HepG2 (cell line): ENCODE measurements around the gene EPHA4. TPM values are rescaled to one million over a fixed set of nuclear protein-coding genes. Genes with fewer than 3 reads are reported as not detected.

ENCODE experiments used
- BCLAF1 ChIP-seq: fragments of 450-650 bp; IDR thresholded peaks from 2 replicates; pipeline ENCODE4 v1.6.1; 2017; ENCODE audit warnings: mild to moderate bottlenecking
- FLYWCH1 ChIP-seq: sonication (generic); formaldehyde crosslinking; IDR thresholded peaks from 2 replicates; pipeline ENCODE4 v1.8.1; 2023; ENCODE audit warnings: mild to moderate bottlenecking, missing genetic modification reagents
- FOSL2 ChIP-seq: sonication (generic); formaldehyde crosslinking; IDR thresholded peaks from 2 replicates; pipeline ENCODE4 v1.4.0; 2020; ENCODE audit warnings: missing genetic modification reagents
- HBP1 ChIP-seq: IDR thresholded peaks from 2 replicates; pipeline ENCODE4 v1.6.1; 2016; ENCODE audit warnings: low read depth, control low read depth
- HNF1B ChIP-seq: sonication (generic); formaldehyde crosslinking; IDR thresholded peaks from 2 replicates; pipeline ENCODE4 v1.5.1; 2020; ENCODE audit warnings: mild to moderate bottlenecking, moderate library complexity, missing genetic modification reagents
- LCORL ChIP-seq, 2 experiments: fragments of 450-650 bp in 1 of 2; sonication (generic) in 1 of 2; formaldehyde crosslinking in 1 of 2; IDR thresholded peaks; 2 replicates each; pipeline versions ENCODE4 v1.5.0 to v1.6.1; 2017 to 2020; ENCODE audit warnings: antibody characterized with exemption in 1 of 2, missing genetic modification reagents in 1 of 2
- NFE2 ChIP-seq: sonication (generic); formaldehyde crosslinking; IDR thresholded peaks from 2 replicates; pipeline ENCODE4 v1.4.0; 2020; ENCODE audit warnings: missing genetic modification reagents
- NFYC ChIP-seq: IDR thresholded peaks from 2 replicates; pipeline ENCODE4 v1.6.1; 2016; ENCODE audit warnings: missing genetic modification reagents, missing compliant biosample characterization
- NR3C1 ChIP-seq: sonication (generic); formaldehyde crosslinking; IDR thresholded peaks from 2 replicates; pipeline ENCODE4 v1.4.0; 2020; ENCODE audit warnings: missing genetic modification reagents
- TRAFD1 ChIP-seq: sonication (generic); formaldehyde crosslinking; IDR thresholded peaks from 2 replicates; pipeline ENCODE4 v1.5.1; 2020; ENCODE audit warnings: missing genetic modification reagents, mild to moderate bottlenecking, borderline replicate concordance
- ZBTB7B ChIP-seq: sonication (generic); formaldehyde crosslinking; IDR thresholded peaks from 2 replicates; pipeline ENCODE4 v1.4.0; 2020; ENCODE audit warnings: missing genetic modification reagents
- ZNF160 ChIP-seq: sonication (generic); formaldehyde crosslinking; IDR thresholded peaks from 2 replicates; pipeline ENCODE4 v1.8.0; 2022; ENCODE audit warnings: mild to moderate bottlenecking, inconsistent platforms, missing genetic modification reagents
- ZNF224 ChIP-seq: sonication (generic); formaldehyde crosslinking; IDR thresholded peaks from 2 replicates; pipeline ENCODE4 v1.5.0; 2020; ENCODE audit warnings: mild to moderate bottlenecking, missing genetic modification reagents
- ZNF263 ChIP-seq: sonication (generic); formaldehyde crosslinking; IDR thresholded peaks from 2 replicates; pipeline ENCODE4 v1.4.0; 2020; ENCODE audit warnings: missing genetic modification reagents
- ZNF33B ChIP-seq: sonication (generic); formaldehyde crosslinking; IDR thresholded peaks from 2 replicates; pipeline ENCODE4 v1.5.1; 2020; ENCODE audit warnings: mild to moderate bottlenecking, missing genetic modification reagents
- ZNF441 ChIP-seq: sonication (generic); formaldehyde crosslinking; IDR thresholded peaks from 2 replicates; pipeline ENCODE4 v1.7.0; 2021; ENCODE audit warnings: missing genetic modification reagents, borderline replicate concordance
- ZNF501 ChIP-seq: sonication (generic); formaldehyde crosslinking; IDR thresholded peaks from 2 replicates; pipeline ENCODE4 v1.5.1; 2020; ENCODE audit warnings: mild to moderate bottlenecking, moderate library complexity, missing genetic modification reagents
- ZNF503 ChIP-seq: sonication (generic); formaldehyde crosslinking; IDR thresholded peaks from 2 replicates; pipeline ENCODE4 v1.4.0; 2020; ENCODE audit warnings: missing genetic modification reagents
- ZNF660 ChIP-seq: sonication (generic); formaldehyde crosslinking; IDR thresholded peaks from 2 replicates; pipeline ENCODE4 v1.5.1; 2020; ENCODE audit warnings: mild to moderate bottlenecking, low read depth, missing genetic modification reagents, borderline replicate concordance
- ZNF777 ChIP-seq: sonication (generic); formaldehyde crosslinking; IDR thresholded peaks from 2 replicates; pipeline ENCODE4 v1.4.0; 2020; ENCODE audit warnings: missing genetic modification reagents
- polyA plus RNA-seq, 8 experiments: library from polyadenylated mRNA; depleted of rRNA in 3 of 8; stranded (reverse) in 7 of 8; unstranded in 1 of 8; fragments of >200 nt; fragmentation: Illumina TruSeq in 4 of 8; extraction: Trizol in 4 of 8; gene quantifications; 2 replicates each; pipeline versions ENCODE4 v1.2.1 to v1.2.3, GENCODE V29; 2011 to 2016; ENCODE audit warnings: low read depth in 4 of 8, missing spikeins in 1 of 8, mixed read lengths in 1 of 8; ENCODE audit not compliant: insufficient read depth in 1 of 8
- total RNA-seq, 5 experiments: library from RNA; depleted of rRNA; stranded (reverse); fragments of >200 nt; fragmentation: Illumina TruSeq; extraction: Trizol; gene quantifications; 2 replicates each; pipeline ENCODE4 v1.2.3, GENCODE V29; 2016; ENCODE audit warnings: low read depth in 1 of 5

EPHA4 gene
- total and polyA plus RNA-seq, 2 of the 13 experiments (the other 11 are each of a cell fraction or from before 2014, with no cell fraction given), result not detected

- TF ChIP-seq ZNF503 (CRISPR knock-in tag) (no peak), ZNF263 (CRISPR knock-in tag) (no peak), ZNF501 (CRISPR knock-in tag) (peak; percentile 72; the same call in 1 of the 2 replicates), ZBTB7B (CRISPR knock-in tag) (no peak), LCORL (IDR thresholded peaks at IDR 0.05) (no peak), LCORL (CRISPR knock-in tag; IDR thresholded peaks at IDR 0.05) (peak; percentile 63), NR3C1 (no peak), NFYC (no peak), ZNF160 (CRISPR knock-in tag) (no peak), TRAFD1 (CRISPR knock-in tag) (no peak), FLYWCH1 (no peak), HBP1 (CRISPR knock-in tag) (no peak), ZNF33B (CRISPR knock-in tag) (0 out of 2 replicates have a peak, but pooled peaks have one; percentile 29), BCLAF1 (no peak), NFE2 (CRISPR knock-in tag) (no peak), ZNF777 (CRISPR knock-in tag) (0 out of 2 replicates have a peak, but pooled peaks have one; percentile 25), ZNF224 (CRISPR knock-in tag) (no peak), ZNF660 (CRISPR knock-in tag) (no peak), ZNF441 (CRISPR knock-in tag) (0 out of 2 replicates have a peak, but pooled peaks have one; percentile 69), FOSL2 (peak; percentile 32), HNF1B (CRISPR knock-in tag) (peak; percentile 50; the same call in 1 of the 2 replicates)
These were observed 1.5 kb upstream of the EPHA4 start (continued) for GRCh38 chr2:221573430-221574230.
